IPS-11a (cell line): ENCODE results near the gene ALOXE3.
A peak's percentile ranks its signal among the peaks of the same experiment; 100 is the strongest.

Experiments used
- H3K4me3 ChIP-seq: one replicate; pipeline ENCODE4 v1.5.1; 2013; ENCODE audit warnings: low read depth, low read length, control low read depth

Gene ALOXE3

DNA sequence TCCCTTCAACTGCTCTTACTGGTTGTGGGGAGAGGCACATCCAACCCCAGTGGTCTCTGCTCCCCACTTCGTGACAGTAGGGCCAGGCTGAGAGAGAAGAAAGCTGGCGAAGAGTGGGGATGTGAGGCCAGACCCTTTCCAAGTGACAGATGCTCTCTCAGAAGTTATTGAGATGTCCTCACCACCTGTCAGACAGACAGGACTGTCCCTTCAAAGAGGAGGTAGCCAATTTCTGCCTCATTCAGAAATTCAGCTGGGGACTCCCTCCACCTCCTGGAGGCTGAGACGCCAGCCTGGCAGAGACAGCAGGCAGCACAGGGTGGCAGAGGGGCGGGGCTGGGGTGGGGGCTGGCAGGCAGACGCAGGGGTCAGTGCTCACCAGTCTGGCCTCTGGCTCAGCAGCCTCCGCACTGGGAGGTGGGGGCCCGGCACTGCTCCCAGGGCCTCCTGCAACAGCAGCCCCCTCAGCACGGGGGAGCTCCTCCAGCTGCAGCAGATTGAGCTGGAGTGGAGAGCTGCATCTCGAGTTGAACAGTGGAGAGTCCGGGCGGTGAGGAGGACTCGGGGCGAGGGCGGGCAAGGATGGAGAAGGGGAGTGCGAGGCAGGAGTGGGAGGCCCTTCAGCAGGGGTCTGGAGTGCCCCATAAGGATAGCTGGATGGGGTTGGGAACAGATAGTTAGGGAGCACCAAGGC lies 24.7 kb upstream of the ALOXE3 start:
- H3K4me3 ChIP-seq = no peak overlapping the region

DNA sequence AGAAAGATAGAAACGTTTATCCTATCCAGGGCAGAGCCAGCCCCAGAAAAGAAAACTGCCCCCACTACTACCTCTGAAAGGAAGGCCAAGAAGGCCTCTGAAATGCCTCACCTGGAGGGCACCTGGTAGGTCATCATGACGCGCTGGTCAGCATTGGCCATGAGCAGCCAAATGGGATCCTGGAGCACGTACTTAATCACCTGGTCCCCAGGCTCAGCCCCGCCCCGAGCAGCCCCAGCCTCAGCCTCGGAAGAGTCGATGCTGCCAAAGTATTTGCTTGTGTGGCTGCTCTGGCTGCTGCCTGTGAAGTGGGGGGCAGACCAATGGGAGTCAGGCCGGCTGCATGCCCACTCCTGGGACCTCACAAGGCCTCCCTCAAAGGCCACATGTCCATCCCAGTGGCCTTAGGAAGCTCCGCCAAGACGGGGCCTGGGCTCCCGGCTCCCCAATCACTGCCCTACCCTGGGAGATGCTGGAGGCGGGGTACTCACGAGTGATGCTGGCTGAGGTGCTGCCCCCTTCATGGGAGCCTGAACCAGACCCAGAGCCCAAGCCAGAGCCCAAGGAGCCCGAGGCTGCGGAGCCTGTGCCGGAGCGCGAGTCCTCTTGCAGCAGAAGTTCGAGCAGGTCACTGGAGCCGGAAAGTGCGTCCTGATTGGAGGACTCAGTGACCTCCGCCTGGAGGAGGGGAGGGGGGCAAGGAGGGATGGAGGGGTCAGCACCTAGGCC lies 24.0 kb upstream of the ALOXE3 start:
- H3K4me3 ChIP-seq = no peak overlapping the region

GRCh38 chr17:8141741-8142140 lies 23.4 kb upstream of the ALOXE3 start:
- H3K4me3 ChIP-seq = no peak overlapping the region

DNA sequence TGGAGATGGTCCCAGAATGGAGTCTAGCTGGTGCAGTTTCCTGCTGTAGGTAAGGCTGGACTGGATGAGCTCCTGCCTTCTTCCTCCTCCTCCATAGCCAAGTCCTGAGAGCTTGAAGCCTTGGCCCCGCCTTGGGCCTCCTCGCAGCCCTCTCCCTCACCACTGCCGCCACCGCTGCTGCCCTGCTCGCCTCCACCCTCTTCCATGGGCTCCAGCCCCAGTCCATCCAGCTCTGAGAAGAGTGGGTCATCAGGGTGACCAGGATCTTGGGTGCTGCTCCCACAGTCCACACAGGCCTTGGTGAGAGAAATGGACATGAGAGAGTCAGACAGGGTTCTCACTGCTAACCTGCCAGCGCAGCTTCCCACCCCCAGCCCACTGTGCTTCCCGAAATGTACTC lies 22.7 kb upstream of the ALOXE3 start:
- H3K4me3 ChIP-seq = no peak overlapping the region

DNA sequence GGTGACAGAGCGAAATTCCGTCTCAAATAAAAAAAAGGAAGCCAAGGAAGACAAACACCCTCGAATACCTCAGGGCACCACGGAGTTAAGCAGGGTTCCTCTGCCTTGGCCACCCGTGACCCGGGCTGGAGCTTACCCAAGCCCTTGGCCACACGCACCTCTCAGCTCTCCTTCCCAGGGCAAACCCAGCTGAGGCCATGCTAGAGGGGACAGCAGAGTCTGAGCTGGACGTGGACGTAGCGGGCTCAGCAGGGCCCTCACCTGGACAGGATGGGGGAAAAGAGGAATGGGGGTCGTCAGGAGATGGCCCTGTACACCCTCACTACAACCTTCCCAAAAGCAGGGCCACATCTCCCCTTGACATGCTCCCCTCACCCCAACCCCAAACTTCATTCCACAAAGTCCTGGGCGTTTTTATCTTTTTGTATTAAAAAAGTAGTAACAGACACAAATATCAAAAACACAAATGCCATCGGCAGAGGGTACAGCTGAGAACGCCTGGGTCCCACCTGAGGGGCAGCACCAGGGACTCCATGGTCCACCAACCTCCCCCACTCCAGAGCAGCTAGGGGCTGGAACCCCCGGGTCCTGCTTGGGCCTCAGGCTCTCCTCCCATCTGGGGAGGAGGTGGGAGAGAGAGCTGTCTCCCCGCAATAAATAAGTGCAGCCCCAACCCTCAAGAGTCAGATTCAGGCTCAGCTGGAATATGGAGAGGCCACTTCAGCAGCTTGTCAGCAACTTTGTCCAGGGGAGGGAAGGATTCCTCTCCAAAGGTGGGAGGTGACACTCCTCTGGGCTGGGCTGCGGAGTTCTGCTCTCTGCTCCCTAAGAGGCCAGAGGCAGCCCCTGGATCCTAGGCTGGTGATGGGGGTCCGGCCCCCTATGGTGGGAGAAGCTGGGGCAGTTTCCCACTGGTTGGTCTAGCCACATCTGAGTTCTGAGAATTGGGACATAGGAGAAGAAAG lies 22.0 kb upstream of the ALOXE3 start:
- no peak overlapping the region for H3K4me3 ChIP-seq

DNA sequence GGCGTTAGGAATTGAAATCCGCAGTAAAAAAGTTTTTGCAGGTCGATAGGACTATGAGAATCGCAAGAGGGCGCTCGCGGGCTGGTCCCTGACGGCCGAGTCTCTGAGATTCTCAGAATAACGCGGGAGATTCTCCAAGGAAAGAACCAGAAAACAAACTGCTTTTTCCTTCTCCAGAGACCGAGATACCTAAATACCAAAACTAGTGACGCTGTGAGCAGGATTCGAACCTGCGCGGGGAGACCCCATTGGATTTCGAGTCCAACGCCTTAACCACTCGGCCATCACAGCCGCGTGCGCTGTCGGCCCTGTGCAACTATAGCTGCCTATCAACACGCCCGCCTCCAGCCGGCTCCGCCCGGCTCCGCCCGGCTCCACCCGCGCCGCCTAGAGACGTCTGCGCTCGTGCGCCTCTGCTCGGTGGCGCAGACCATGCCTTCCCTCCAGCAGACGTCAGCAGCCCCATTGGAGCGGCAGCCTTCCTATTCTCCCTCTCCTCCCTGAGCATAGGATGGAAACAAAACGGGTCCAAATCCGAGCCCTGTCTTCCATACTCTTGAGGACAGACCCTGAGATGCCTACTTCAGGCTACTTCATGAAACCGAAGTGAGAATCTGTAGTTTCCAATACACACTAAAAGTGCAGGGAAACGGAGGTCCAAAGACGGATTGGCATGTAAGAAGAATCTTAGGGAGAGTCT lies 20.5 kb upstream of the ALOXE3 start:
- peak overlapping the region; percentile 67 for H3K4me3 ChIP-seq

DNA sequence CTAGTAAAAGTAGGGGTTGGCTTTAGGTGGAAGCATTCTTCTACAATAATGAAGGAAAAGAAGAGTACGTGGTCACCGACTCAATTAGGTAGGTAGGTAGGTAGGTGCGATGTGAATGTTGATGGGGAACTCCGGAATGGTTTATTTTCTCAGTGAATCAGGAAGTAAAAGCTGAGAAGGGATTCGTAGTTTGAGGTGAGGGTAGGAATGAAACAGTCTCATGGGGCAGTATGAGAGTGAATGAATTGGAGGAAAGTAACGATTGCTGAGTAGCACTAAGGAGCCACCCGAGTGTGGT lies 20.0 kb upstream of the ALOXE3 start:
- peak overlapping the region; percentile 67 for H3K4me3 ChIP-seq

DNA sequence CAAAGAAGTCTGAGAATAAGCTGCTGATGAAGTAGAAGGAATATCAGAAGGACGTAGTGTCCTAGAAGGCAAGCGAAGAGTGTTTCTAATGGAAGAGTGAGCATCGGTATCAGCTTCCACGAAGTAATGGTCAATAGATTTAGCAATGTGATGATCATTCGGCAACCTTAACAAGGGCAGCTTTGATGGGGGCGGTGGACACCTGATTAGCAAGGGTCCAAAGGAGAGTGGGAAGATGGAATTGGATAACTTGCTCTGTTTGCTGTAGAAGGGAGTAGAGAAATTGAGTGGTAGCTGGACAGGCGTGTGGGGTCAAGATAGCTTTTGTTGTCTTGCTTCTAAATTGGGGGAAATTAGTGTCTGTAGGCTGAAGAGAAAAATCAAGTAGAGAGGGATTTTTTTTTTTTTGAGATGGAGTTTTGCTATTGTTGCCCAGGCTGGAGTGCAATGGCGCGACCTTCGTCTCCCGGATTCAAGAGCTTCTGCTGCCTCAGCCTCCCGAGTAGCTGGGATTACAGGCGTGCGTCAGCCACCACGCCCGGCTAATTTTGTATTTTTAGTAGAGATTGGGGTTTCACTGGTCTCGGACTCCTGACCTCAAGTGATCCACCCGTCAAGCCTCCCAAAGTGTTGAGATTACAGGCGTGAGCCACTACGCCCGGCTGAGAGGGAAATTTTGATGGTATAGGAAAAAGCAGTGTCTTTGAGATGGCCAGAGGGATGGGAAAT lies 19.5 kb upstream of the ALOXE3 start:
- peak overlapping the region; percentile 67 for H3K4me3 ChIP-seq

DNA sequence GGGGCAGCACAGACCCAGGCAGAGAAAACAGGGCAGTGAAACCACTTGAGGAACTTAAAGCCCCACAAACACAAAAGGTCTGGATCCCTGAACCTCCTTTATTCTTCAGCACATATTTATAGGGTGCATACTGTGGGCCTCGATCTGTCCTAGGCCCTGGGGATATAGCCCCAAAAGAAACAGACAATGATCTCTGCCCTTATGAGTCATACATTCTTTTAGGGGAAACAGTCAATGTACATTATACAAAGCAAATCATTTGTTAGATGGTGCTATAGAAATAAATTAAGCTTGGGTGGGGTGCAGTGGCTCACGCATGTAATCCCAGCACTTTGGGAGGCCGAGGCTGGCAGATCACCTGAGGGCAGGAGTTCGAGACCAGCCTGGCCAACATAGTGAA lies 15.6 kb upstream of the ALOXE3 start:
- H3K4me3 ChIP-seq = no peak overlapping the region

- no peak overlapping the region for H3K4me3 ChIP-seq
Measured at GRCh38 chr17:8133399-8133798, 15.1 kb upstream of the ALOXE3 start.

DNA sequence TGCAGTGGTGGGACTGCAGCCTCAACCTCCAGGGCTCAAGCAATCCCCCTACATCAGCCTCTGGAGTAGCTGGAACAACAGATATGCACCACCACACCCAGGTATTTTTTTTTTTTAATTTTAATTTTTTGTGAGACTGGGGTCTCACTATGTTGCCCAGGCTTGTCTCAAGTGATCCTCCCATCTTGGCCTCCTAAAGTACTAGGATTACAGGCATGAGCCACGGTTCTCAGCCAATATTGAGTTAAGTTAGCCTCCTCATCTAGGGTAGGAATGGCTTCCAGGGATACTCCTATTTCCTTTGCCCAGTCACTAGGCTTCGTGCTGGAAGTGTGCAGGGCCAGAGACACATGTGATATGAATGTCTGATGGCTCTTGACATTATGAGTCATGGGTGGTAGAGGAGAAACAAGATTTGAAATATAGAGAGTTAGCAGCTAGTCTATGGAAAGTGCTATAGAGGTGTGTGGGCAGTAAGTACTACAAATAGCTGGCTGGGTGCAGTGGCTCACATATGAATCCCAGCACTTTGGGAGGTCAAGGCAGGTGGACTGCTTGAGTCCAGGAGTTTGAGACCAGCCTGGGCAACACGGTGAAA lies 13.6 kb upstream of the ALOXE3 start:
- H3K4me3 ChIP-seq = no peak overlapping the region

DNA sequence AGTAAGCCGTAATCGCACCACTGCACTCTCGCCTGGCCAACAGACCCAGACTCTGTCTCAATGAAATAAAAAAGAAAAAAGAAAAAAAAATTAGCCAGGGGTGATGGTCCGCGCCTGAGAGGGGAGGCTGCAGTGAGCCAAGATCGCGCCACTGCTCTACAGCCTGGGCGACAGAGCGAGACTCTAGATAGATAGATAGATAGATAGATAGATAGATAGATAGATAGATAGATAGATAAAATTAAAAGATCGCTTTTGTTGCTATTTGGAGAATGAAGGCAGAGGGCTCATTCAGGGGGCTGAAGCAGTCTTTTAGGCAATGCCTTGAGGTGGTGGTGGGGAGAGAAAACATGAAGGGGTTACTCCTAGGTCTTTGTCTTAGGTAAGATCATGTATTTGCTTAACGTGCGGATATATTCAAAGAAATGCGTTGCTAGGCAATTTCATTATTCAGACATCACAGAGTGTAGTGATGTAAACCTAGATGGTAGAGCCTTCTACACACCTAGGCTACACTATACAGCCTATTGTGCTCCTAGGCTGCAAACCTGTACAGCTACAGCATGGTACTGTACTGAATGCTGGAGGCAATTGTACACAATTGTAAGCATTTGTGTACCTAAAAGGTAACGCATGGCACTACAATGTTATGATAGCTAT lies 9.9 kb upstream of the ALOXE3 start:
- no peak overlapping the region for H3K4me3 ChIP-seq

- peak overlapping the region; percentile 52 for H3K4me3 ChIP-seq
Measured at GRCh38 chr17:8126491-8127066, 8.3 kb upstream of the ALOXE3 start.

- H3K4me3 ChIP-seq = peak overlapping the region; percentile 52
Measured at GRCh38 chr17:8125947-8126490, 7.7 kb upstream of the ALOXE3 start.

DNA sequence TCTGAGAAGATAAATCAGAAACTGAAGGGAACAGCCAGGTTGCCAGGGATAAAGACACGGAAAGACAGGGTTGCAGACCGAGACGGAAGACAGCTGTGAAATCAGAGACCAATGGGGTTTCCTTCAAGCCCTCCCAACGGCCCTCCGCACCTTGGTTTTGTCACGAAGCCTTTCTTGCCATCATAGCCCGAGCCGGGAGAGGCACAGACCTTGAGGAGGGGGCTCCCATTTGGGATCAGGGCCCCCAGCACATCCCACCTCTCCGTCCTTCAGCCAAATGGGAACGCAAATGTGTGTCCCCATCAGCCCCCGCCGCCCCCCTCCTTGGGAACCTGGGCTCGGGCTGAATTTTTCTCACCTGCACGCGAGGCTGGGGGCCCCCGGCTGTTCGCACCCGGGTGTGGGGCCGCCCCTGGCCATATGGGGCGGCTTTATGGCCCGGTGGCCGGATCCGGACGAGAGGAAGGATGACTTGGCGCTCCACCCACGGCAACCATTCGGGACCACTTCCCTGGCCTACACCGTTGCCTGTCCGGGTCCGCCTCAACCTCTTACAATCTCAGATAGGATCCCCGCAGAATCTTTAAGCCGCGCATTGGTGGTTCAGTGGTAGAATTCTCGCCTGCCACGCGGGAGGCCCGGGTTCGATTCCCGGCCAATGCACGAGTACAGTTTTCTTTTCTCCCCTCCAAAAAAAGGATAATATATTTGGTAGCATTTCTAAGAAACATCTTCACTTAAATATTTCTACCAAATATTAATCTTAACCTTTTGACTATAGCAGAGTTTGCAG lies 7.0 kb upstream of the ALOXE3 start:
- H3K4me3 ChIP-seq = peak overlapping the region; percentile 52

DNA sequence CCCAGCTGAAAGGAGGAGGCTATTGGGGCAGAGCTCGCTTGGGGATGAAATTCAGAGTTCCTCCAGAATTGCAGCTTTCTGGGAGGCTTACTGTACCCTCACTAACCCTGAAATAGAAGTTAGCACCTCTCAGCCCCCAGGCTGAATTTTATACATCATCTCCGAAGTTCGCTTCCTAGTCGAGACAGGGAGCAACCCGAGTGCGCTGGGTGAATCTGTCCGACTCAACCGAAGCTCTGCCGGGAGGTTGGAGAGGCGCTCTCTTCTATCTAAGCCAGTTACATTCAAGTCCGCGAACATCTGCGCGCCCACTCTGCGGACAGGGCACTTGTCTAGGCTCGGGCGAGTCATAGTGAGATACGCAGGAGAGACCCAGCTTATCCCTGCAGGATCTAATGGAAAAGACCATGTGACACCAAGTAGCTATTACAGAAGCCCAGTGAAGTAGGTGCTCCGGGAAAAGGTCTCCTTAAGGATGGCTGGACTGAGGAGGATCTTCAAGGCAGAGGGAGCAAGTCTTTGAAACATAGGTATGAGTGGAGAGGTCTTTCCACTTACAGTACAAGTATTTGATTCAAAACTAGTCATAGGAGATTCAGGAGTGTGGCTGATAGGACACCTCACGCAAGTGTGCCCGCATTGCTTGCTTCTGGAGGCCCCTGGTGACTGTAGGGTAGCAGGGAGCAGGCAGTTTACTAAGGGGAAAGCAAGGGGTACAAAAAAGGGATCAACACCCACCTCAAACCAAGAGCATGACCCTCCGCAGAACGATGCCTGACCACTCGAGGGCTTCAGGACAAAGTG lies 6.2 kb upstream of the ALOXE3 start:
- peak overlapping the region; percentile 35 for H3K4me3 ChIP-seq

GRCh38 chr17:8123695-8124349 lies 5.5 kb upstream of the ALOXE3 start, which contains the start of gene HES7:
Gene HES7, minus strand, starts transcription at chr17:8124106. Its CDS starts 22 bp downstream, at chr17:8124084.
- peak within 1 kb of the TSS; percentile 58 for H3K4me3 ChIP-seq
